CD4-positive, alpha-beta T cell treated with Interleukin-2 at 100 ng/mL for 4 hours (primary cell): ENCODE results near the gene ZBED1.
"Not testable (repeated sequence)": the region's sequence is repeated elsewhere in the genome, so short reads cannot be mapped to it uniquely, and the experiment has no call there.

Experiments used
- DNase-seq: peaks from one replicate; pipeline ENCODE4 v3.0.0-alpha.2; 2020; ENCODE audit warnings: low spot score

Gene ZBED1

GRCh38 chrX:2497961-2498780 lies 2.6 kb downstream of the ZBED1 start:
- no peak for DNase-seq

- DNase-seq = no peak
Measured at GRCh38 chrX:2495595-2495994, 5.2 kb downstream of the ZBED1 start.

DNA sequence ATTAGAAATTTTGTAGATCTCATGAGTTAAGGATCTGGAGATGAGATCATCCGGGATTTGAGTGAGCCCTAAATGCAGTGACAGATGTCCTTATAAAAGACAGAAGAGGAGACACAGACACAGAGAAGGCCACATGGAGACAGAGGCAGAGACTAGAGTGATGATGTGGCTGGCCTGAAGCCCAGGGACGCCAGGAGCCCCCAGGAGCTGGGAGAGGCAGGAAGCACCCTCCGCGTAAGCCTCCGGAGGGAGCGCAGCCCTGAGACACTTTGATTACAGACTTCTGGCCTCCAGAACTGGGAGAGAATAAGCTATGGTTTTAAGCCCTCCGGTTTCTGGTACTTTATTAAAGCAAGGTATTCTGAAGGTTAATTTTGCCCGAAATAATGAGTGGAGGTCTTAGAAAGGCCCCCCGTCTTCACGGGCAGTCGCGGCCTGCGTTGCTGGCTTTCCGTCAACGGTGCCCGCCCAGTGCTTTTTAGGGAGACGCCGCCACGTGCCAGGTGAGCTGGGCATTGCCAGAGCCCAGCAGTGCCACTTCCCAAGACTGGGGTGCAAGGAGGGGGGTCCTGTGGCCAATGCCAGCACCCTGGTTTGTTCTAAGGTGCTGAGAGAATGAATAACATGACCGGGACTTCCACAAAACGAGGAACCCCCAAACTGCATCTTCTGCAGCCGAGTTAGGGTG lies 8.1 kb downstream of the ZBED1 start:
- DNase-seq = no peak

GRCh38 chrX:2490634-2491033 lies 10.1 kb downstream of the ZBED1 start:
- no peak for DNase-seq

DNA sequence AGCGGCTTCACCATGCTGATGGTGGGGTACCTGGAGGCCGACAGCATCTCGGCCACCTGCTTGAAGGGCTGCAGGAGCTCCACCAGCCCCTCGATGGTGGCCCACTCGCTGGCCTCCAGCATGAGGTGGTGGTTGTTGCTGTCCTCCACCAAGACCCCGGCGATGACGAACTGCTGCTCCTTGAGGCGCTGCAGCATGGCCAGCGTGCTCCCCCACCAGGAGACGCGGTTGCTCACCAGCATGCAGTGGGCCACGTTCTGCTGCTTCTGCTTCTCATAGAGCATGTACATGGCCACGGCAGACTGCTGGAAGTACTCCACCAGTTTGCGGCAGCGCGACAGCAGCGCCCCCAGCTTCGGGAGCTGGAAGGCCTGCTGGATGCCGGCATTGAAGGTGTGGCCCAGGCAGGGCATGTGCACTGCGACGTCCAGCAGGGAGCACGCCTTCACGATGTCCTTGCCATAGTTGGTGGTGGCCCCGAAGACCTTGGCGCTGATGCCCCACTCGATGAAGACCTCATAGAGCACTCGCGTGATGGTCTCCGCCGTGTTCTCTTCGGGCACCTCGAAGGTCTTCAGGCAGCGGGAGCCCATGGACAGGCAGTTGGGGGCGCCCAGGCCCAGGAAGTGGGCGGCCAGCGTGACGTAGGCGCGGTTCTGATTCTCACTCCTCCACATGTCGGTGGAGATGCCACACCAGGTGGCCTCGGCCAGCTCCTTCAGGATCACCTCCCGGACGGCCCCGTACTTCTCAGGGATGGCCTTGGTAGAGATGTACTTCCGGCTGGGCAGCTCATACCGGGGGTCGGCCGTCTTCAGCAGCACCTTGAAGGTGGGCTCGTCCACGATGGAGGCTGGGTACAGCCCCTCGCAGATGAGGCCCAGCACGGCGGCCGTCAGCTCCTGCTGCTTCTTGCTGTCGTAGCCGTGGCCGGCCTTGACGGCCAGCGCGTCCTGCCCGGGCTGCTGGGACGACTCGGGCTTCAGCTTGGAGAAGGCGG lies 11.0 kb downstream of the ZBED1 start:
- DNase-seq = no peak

GRCh38 chrX:2488621-2489285 lies 12.0 kb downstream of the ZBED1 start:
- no peak for DNase-seq

GRCh38 chrX:2487366-2487765 lies 13.4 kb downstream of the ZBED1 start:
- DNase-seq = no peak

- DNase-seq = no peak
Measured at GRCh38 chrX:2486476-2487133, 14.2 kb downstream of the ZBED1 start.

GRCh38 chrX:2485789-2486345 lies 14.9 kb downstream of the ZBED1 start:
- DNase-seq = no peak

- DNase-seq = no peak
Measured at GRCh38 chrX:2484721-2485648, 15.8 kb downstream of the ZBED1 start.

DNA sequence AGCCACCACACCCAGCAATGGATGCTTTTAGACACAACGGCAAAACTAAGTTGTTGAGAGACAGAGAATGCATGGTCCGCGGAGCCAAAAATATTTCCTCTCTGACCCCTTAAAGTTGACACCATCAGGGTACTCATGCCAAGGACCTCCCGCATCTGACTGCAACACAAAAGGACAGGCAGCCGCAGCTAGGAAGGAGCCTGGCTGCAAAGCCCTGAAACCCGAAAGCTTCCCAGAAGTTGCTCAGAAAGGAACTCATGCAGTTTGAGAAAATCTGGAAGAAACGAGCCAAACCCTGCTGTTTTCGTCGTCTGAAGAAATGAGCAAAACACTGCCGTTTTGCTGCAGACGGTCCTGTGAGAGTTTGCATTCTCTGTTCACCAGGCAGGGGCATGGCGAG lies 16.5 kb downstream of the ZBED1 start:
- DNase-seq = no peak

- no peak for DNase-seq
Measured at GRCh38 chrX:2483398-2484060, 17.2 kb downstream of the ZBED1 start.

GRCh38 chrX:2481597-2481996 lies 19.2 kb downstream of the ZBED1 start:
- not testable (repeated sequence) for DNase-seq

DNA sequence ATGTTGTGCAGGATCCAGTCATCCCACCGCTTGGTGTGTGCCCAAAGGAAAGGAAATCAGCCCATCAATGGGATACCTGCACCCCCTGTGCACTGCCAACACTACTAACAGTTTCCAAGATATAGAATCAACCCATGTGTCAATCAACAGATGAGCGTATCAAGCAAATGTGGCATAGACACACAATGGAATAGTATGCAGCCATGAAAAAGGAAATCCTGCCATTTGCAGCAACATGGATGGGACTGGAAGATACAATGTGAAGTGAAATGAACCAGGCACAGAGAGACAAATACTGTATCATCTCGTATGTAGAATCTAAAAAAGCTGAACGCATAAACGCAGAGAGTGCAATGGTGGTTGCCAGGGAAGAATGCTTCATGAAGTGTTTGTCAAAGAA lies 20.8 kb downstream of the ZBED1 start:
- DNase-seq = not testable (repeated sequence)

DNA sequence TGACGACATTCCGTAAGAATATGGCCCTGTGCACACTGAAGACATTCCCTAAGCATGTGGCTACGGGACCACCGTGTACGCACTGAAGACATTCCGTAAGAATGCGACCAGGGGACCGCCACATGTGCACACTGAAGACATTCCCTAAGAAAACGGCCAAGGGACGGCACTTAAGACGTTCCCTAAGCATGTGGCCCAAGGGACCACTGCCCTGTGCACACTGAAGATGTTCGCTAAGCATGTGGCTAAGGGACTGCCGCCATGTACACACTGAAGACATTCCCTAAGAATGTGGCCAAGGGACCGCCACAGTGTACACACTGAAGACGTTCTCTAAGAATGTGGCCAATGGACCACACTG lies 21.4 kb downstream of the ZBED1 start:
- DNase-seq = no peak

DNA sequence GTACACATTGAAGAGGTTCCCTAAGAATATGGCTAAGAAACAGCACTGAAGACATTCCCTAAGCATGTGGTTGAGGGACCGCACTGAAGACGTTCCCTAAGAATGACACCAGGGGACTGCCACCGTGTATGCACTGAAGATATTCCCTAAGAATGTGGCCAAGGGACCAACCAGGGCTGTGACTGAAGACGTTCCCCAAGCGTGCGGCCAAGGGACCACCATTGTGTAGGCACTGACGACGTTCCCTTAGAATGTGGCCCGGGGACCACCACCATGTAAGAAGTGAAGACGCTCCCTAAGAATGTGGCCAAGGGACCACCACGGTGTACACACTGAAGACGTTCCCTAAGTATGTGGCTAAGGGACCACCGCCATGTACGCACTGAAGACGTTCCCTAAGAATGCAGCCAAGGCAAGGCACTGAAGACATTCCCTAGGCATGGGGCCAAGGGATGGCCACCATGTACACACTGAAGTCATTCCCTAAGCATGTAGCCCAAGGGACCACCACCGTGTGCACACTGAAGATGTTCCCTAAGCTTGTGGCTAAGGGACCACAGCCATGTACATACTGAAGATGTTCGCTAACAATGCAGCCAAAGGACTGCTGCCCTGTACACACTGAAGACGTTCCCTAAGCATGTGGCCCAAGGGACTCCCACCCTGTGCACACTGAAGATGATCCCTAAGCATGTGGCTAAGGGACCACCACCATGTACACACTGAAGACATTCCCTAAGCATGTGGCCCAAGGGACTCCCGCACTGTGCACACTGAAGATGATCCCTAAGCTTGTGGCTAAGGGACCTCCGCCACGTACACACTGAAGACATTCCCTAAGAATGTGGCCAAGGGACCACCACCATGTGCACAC lies 22.0 kb downstream of the ZBED1 start:
- DNase-seq = no peak

GRCh38 chrX:2477313-2477712 lies 23.5 kb downstream of the ZBED1 start:
- DNase-seq = not testable (repeated sequence)
